ENCODE data around the gene MTOR. TPM values are rescaled to one million over a fixed set of nuclear protein-coding genes. Genes with fewer than 3 reads are reported as not detected.
A peak's percentile ranks its signal among the peaks of the same experiment; 100 is the strongest.

Gene MTOR
- total and polyA plus RNA-seq, 2 donors (not counting 3 experiments of a cell fraction or from before 2014, with no cell fraction given): 33.5 to 50.4 TPM

GRCh38 chr1:11138952-11139351 lies 123.4 kb downstream of the MTOR start:
- H3K79me2 ChIP-seq (ENCODE audit: control insufficient read depth, insufficient read depth, low read length): no peaks in the 10 kb centered on the region
- H2AFZ ChIP-seq (ENCODE audit: low read depth, low read length): no peak overlapping the region
- DNase-seq (ENCODE audit: low read depth, low spot score) (peak; percentile 51), FAIRE-seq (peak; percentile 84)
- dilution Hi-C loops (cut with MboI; ENCODE audit: extremely low pct_ligation_motif_present, low sequenced_read_pairs) (no loop called here), intact Hi-C loops (cut with micrococcal nuclease) (no loop called here)
- ChIA-PET POLR2A (no interaction called here), CTCF (interaction anchor here (1.0 kb wide), 1 partner anchor 9 kb away, joined by 3 read pairs; no protein-coding TSS in a partner anchor)
- no peaks in the 10 kb centered on the region for H3K9me1 ChIP-seq (replicated peaks; ENCODE audit: control insufficient read depth, extremely low read depth, insufficient read depth, low read length)
- no peak overlapping the region for H3K4me3 ChIP-seq (replicated peaks in 1 of 3; ENCODE audit: insufficient read depth in 1 of 3, low read depth in 1 of 3, low read length in 3 of 3)
- TF ChIP-seq POLR2A (IDR thresholded peaks at IDR 0.05; ENCODE audit: low read depth, low read length): no peak
- TF ChIP-seq MYC (IDR thresholded peaks at IDR 0.05; ENCODE audit: low read depth, low read length): no peak
- TF ChIP-seq GATA2 (IDR thresholded peaks at IDR 0.05; ENCODE audit: insufficient read depth, insufficient read length, low read depth, low read length): no peak
- no peak for TF ChIP-seq MAX (IDR thresholded peaks at IDR 0.05; ENCODE audit: insufficient read depth, insufficient read length)
- peak; percentile 55 for TF ChIP-seq FOS (IDR thresholded peaks at IDR 0.05; ENCODE audit: borderline replicate concordance, insufficient read depth, low read length)
- no peaks in the 10 kb centered on the region for H4K20me1 ChIP-seq (replicated peaks; ENCODE audit: control insufficient read depth, extremely low read depth, insufficient read depth, low read length)
- H3K4me1 ChIP-seq (ENCODE audit: control insufficient read depth, extremely low read depth, insufficient read depth, low read length): peaks cover 17% of the 10 kb centered on the region
- H3K36me3 ChIP-seq (ENCODE audit: control insufficient read depth in 2 of 2, extremely low read depth in 1 of 2, insufficient read depth in 2 of 2, low read length in 2 of 2): peaks cover 4 to 20% of the 10 kb centered on the region in 2 experiments
- BruUV-seq (replicated peaks): no TSS peak
- H3K27me3 ChIP-seq (ENCODE audit: control insufficient read depth in 2 of 2, insufficient read depth in 2 of 2, low read length in 2 of 2): no peaks in the 10 kb centered on the region
- H3K27ac ChIP-seq (ENCODE audit: insufficient read depth, low read depth, low read length): no peak overlapping the region
- no peak overlapping the region for H3K9ac ChIP-seq (replicated peaks; ENCODE audit: extremely low read depth, insufficient read depth, low read length)
- no peak overlapping the region for H3K4me2 ChIP-seq (ENCODE audit: insufficient read depth, low read length)
- H3K9me3 ChIP-seq (replicated peaks; ENCODE audit: control insufficient read depth, insufficient read depth, low read length): no peaks in the 10 kb centered on the region

DNA sequence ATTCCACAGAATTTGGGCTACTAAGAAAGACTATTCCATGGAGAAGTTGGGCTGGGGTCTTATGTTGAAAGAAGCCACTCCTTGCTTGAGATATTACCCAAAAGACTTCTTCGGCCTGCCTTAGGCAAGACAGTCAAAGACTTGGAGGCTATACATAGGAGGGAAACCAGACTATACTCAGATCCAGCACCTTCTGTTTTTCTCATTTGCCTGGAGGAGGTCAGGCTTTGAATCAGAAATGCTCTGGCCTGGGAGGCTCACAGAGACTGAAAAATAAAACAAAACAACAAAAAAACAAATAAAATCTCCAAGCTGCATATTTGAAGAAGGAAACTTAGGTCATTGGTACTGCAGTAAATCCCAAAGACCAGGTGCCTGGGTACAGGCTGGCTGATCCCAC lies 124.3 kb downstream of the MTOR start:
- Histone ChIP-seq H3K4me2 (ENCODE audit: insufficient read depth, low read length) (no peak overlapping the region), H3K9ac (replicated peaks; ENCODE audit: extremely low read depth, insufficient read depth, low read length) (no peak overlapping the region), H4K20me1 (replicated peaks; ENCODE audit: control insufficient read depth, extremely low read depth, insufficient read depth, low read length) (no peaks in the 10 kb centered on the region), H2AFZ (ENCODE audit: low read depth, low read length) (no peak overlapping the region), H3K9me3 (replicated peaks; ENCODE audit: control insufficient read depth, insufficient read depth, low read length) (no peaks in the 10 kb centered on the region), H3K36me3 (ENCODE audit: control insufficient read depth in 2 of 2, extremely low read depth in 1 of 2, insufficient read depth in 2 of 2, low read length in 2 of 2) (peaks cover 5 to 16% of the 10 kb centered on the region in 2 experiments), H3K27ac (ENCODE audit: insufficient read depth, low read depth, low read length) (no peak overlapping the region), H3K27me3 (ENCODE audit: control insufficient read depth in 2 of 2, insufficient read depth in 2 of 2, low read length in 2 of 2) (no peaks in the 10 kb centered on the region), H3K4me1 (ENCODE audit: control insufficient read depth, extremely low read depth, insufficient read depth, low read length) (peaks cover 17% of the 10 kb centered on the region), H3K4me3 (replicated peaks in 1 of 3; ENCODE audit: insufficient read depth in 1 of 3, low read depth in 1 of 3, low read length in 3 of 3) (no peak overlapping the region), H3K79me2 (ENCODE audit: control insufficient read depth, insufficient read depth, low read length) (no peaks in the 10 kb centered on the region), H3K9me1 (replicated peaks; ENCODE audit: control insufficient read depth, extremely low read depth, insufficient read depth, low read length) (no peaks in the 10 kb centered on the region)
- FAIRE-seq (no peak), DNase-seq (ENCODE audit: low read depth, low spot score) (no peak)
- no peak for TF ChIP-seq MAX (IDR thresholded peaks at IDR 0.05; ENCODE audit: insufficient read depth, insufficient read length)
- TF ChIP-seq MYC (IDR thresholded peaks at IDR 0.05; ENCODE audit: low read depth, low read length): no peak
- no peak for TF ChIP-seq FOS (IDR thresholded peaks at IDR 0.05; ENCODE audit: borderline replicate concordance, insufficient read depth, low read length)
- no peak for TF ChIP-seq POLR2A (IDR thresholded peaks at IDR 0.05; ENCODE audit: low read depth, low read length)
- TF ChIP-seq POLR2AphosphoS5 (IDR thresholded peaks at IDR 0.05; ENCODE audit: insufficient read depth, low read depth, low read length): no peak
- no peak for TF ChIP-seq EZH2 (IDR thresholded peaks at IDR 0.05; ENCODE audit: borderline replicate concordance, low read depth, low read length, severe bottlenecking)
- no peak for TF ChIP-seq GATA2 (IDR thresholded peaks at IDR 0.05; ENCODE audit: insufficient read depth, insufficient read length, low read depth, low read length)
- no peak for TF ChIP-seq JUN (IDR thresholded peaks at IDR 0.05; ENCODE audit: borderline replicate concordance, insufficient read depth, insufficient read length, low read depth)
- TF ChIP-seq, protein P1, sequence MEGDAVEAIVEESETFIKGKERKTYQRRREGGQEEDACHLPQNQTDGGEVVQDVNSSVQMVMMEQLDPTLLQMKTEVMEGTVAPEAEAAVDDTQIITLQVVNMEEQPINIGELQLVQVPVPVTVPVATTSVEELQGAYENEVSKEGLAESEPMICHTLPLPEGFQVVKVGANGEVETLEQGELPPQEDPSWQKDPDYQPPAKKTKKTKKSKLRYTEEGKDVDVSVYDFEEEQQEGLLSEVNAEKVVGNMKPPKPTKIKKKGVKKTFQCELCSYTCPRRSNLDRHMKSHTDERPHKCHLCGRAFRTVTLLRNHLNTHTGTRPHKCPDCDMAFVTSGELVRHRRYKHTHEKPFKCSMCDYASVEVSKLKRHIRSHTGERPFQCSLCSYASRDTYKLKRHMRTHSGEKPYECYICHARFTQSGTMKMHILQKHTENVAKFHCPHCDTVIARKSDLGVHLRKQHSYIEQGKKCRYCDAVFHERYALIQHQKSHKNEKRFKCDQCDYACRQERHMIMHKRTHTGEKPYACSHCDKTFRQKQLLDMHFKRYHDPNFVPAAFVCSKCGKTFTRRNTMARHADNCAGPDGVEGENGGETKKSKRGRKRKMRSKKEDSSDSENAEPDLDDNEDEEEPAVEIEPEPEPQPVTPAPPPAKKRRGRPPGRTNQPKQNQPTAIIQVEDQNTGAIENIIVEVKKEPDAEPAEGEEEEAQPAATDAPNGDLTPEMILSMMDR (IDR thresholded peaks at IDR 0.05; ENCODE audit: extremely low read depth in 1 of 2, insufficient read depth in 1 of 2, low read depth in 1 of 2, low read length in 2 of 2): no peak
- POLR2A ChIA-PET: no interaction called here
- BruUV-seq (replicated peaks): no TSS peak
- dilution Hi-C loops (cut with MboI; ENCODE audit: extremely low pct_ligation_motif_present, low sequenced_read_pairs) (no loop called here), intact Hi-C loops (cut with micrococcal nuclease) (no loop called here)
- CTCF ChIA-PET: no interaction called here

All from endothelial cell of umbilical vein (primary cell).